Pulmonary artery endothelial cell (primary cell): Measurements from ENCODE around the gene CCDC30. TPM values are rescaled to one million over a fixed set of nuclear protein-coding genes. Genes with fewer than 3 reads are reported as not detected.
"Not testable (repeated sequence)": the region's sequence is repeated elsewhere in the genome, so short reads cannot be mapped to it uniquely, and the experiment has no call there.

Experiments
- DNase-seq: peaks from one replicate; pipeline ENCODE4 v3.0.0-alpha.2; 2011; ENCODE audit warnings: low read depth, low spot score
- total RNA-seq: library from RNA; depleted of rRNA; stranded (reverse); fragments of >200 nt; gene quantifications from 2 replicates; pipeline ENCODE4 v1.2.3, GENCODE V29; 2014

Gene CCDC30
- total RNA-seq, 1 donor from 2014 or later: 0.53 TPM

GRCh38 chr1:42524330-42524729 lies 61.2 kb downstream of the CCDC30 start:
- no peak for DNase-seq

GRCh38 chr1:42529724-42530181 lies 66.7 kb downstream of the CCDC30 start:
- peak; percentile 7 for DNase-seq

- DNase-seq: no peak
Measured at GRCh38 chr1:42531043-42531442, 68.0 kb downstream of the CCDC30 start.

GRCh38 chr1:42533101-42533863 lies 70.2 kb downstream of the CCDC30 start:
- no peak for DNase-seq

- no peak for DNase-seq
Measured at GRCh38 chr1:42541104-42541503, 78.0 kb downstream of the CCDC30 start.

- no peak for DNase-seq
Measured at GRCh38 chr1:42551180-42551579, 88.1 kb downstream of the CCDC30 start.

- DNase-seq: no peak
Measured at GRCh38 chr1:42551590-42551989, 88.5 kb downstream of the CCDC30 start.

- no peak for DNase-seq
Measured at GRCh38 chr1:42552636-42553035, 89.5 kb downstream of the CCDC30 start.

GRCh38 chr1:42557230-42557851 lies 94.3 kb downstream of the CCDC30 start:
- no peak for DNase-seq

- DNase-seq: no peak
Measured at GRCh38 chr1:42567038-42567437, 104.0 kb downstream of the CCDC30 start.

- no peak for DNase-seq
Measured at GRCh38 chr1:42576935-42577334, 113.8 kb downstream of the CCDC30 start.

- no peak for DNase-seq
Measured at GRCh38 chr1:42586016-42586415, 122.9 kb downstream of the CCDC30 start.

- DNase-seq: no peak
Measured at GRCh38 chr1:42587753-42588152, 124.7 kb downstream of the CCDC30 start.

GRCh38 chr1:42592811-42593210 lies 129.7 kb downstream of the CCDC30 start:
- no peak for DNase-seq

GRCh38 chr1:42593486-42594100 lies 130.5 kb downstream of the CCDC30 start:
- DNase-seq: no peak

GRCh38 chr1:42601472-42601871 lies 138.4 kb downstream of the CCDC30 start:
- DNase-seq: no peak

GRCh38 chr1:42613803-42614131 lies 150.7 kb downstream of the CCDC30 start:
- DNase-seq: no peak

- DNase-seq: no peak
Measured at GRCh38 chr1:42618866-42619265, 155.8 kb downstream of the CCDC30 start.

GRCh38 chr1:42620307-42620706 lies 157.2 kb downstream of the CCDC30 start:
- DNase-seq: no peak

- not testable (repeated sequence) for DNase-seq
Measured at GRCh38 chr1:42621180-42621579, 158.1 kb downstream of the CCDC30 start.

GRCh38 chr1:42627205-42627604 lies 164.1 kb downstream of the CCDC30 start:
- not testable (repeated sequence) for DNase-seq

- no peak for DNase-seq
Measured at GRCh38 chr1:42639116-42639515, 176.0 kb downstream of the CCDC30 start.

GRCh38 chr1:42646056-42646455 lies 183.0 kb downstream of the CCDC30 start:
- peak; percentile 49 for DNase-seq
